HUES64 (cell line): ENCODE data around the gene HERPUD2. TPM values are rescaled to one million over a fixed set of nuclear protein-coding genes. Genes with fewer than 3 reads are reported as not detected.

Experiments
- H3K27ac ChIP-seq: 2 replicates; pipeline ENCODE4 v1.7.0; 2013; ENCODE audit warnings: low read depth, low read length, inconsistent platforms
- H3K27me3 ChIP-seq: 2 replicates; pipeline ENCODE4 v1.6.1; 2013; ENCODE audit warnings: mild to moderate bottlenecking, low read length; ENCODE audit not compliant: insufficient read depth
- H3K36me3 ChIP-seq: 2 replicates; pipeline ENCODE4 v1.6.1; 2013; ENCODE audit warnings: mild to moderate bottlenecking, low read length; ENCODE audit not compliant: insufficient read depth
- H3K4me1 ChIP-seq: 2 replicates; pipeline ENCODE4 v1.6.1; 2013; ENCODE audit warnings: mild to moderate bottlenecking, low read length, moderate library complexity; ENCODE audit not compliant: insufficient read depth
- H3K4me3 ChIP-seq: 2 replicates; pipeline ENCODE4 v1.5.1; 2013; ENCODE audit warnings: mild to moderate bottlenecking, low read length, moderate library complexity
- H3K9ac ChIP-seq: 2 replicates; pipeline ENCODE4 v1.6.1; 2013; ENCODE audit warnings: mild to moderate bottlenecking, low read depth, low read length
- H3K9me3 ChIP-seq: 2 replicates; pipeline ENCODE4 v1.6.1; 2013; ENCODE audit warnings: low read depth, low read length; ENCODE audit not compliant: insufficient read depth
- WGBS: fragments of 150-250, 120-280 bp; methylation state at CpG from one replicate; pipeline ENCODE4 v1.1.7; 2013; ENCODE audit warnings: missing lambda C conversion rate; 5-methylcytosine and 5-hydroxymethylcytosine counted together
- polyA plus RNA-seq, 2 experiments: library from polyadenylated mRNA; stranded (reverse); fragments of 50-300 nt; gene quantifications; one replicate each; pipeline ENCODE4 v1.2.3, GENCODE V29; 2013

HERPUD2 gene, protein sequence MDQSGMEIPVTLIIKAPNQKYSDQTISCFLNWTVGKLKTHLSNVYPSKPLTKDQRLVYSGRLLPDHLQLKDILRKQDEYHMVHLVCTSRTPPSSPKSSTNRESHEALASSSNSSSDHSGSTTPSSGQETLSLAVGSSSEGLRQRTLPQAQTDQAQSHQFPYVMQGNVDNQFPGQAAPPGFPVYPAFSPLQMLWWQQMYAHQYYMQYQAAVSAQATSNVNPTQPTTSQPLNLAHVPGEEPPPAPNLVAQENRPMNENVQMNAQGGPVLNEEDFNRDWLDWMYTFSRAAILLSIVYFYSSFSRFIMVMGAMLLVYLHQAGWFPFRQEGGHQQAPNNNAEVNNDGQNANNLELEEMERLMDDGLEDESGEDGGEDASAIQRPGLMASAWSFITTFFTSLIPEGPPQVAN
- 16.3 TPM for polyA plus RNA-seq (2013, experiment 1 of 2)
- 16.5 TPM for polyA plus RNA-seq (2013, experiment 2 of 2)

DNA sequence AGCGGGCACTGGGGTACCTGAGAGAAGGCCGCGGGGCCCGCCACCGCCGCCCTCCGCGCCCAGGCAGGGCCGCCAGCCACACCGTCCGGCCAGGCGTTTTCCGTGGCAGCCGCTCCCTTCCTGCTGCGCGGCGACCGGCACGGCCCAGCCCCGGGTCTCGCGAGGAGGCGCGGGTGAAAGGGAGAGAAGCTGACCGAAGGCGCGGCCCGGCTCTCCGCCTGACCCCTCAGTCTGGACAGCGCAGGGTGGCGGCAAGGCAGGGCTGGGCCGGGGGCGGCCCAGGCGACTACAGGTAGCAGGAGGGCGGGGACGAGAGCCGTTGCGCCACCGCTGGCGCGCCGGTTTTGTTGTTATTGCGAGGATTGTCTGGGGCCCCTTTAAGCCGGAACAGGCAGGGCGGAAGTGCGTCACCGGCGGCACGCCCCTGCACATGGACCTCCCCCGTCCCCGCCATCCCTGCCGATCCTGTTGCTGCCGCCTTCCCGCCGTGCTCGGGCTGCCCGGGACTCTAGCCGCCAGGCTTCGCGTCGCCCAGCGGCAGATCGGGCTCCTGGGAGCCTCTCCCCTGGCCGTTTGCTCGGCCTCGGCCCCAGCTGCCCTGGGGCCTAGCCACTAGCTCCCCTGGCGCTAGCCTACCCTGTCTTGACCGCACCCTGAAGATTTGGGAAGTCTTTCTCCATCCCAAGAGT lies at the start of gene HERPUD2:
TSS of gene HERPUD2 (minus strand) at position 352 of the 689 bp plus-strand sequence. CDS start 805 bp downstream, outside the sequence.
- Histone ChIP-seq H3K9ac (peak within 1 kb of the TSS; percentile 82), H3K9me3 (no peaks in the 10 kb centered on the region), H3K27ac (peak within 1 kb of the TSS; percentile 82), H3K36me3 (no peaks in the 10 kb centered on the region), H3K4me3 (peak within 1 kb of the TSS; percentile 74), H3K27me3 (no peaks in the 10 kb centered on the region), H3K4me1 (peaks cover 26% of the 10 kb centered on the region)
- WGBS, result under 1% methylated on average over 68 of the region's 68 CpGs

DNA sequence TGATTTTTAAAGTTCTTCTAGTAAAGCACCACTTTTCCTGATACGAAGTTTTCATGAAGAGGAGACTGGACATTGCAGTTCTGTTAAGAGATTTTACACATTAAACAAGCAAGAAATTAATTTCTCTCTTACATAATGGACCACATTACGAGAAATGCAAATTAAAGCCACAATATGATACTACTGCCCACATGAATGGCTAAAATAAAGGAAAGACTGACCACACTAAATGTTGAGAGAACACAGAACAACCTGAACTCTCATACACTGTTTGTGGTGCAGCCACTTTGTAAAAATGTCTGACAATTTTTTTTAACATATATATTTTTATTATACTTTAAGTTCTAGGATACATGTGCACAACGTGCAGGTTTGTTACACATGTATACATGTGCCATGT lies 44.0 kb upstream of the HERPUD2 start:
- Histone ChIP-seq H3K4me3 (no peak overlapping the region), H3K9me3 (no peaks in the 10 kb centered on the region), H3K27ac (no peak overlapping the region), H3K9ac (no peak overlapping the region), H3K36me3 (no peaks in the 10 kb centered on the region), H3K4me1 (no peaks in the 10 kb centered on the region), H3K27me3 (no peaks in the 10 kb centered on the region)
- 100% methylated on average over 2 of the region's 3 CpGs for WGBS

DNA sequence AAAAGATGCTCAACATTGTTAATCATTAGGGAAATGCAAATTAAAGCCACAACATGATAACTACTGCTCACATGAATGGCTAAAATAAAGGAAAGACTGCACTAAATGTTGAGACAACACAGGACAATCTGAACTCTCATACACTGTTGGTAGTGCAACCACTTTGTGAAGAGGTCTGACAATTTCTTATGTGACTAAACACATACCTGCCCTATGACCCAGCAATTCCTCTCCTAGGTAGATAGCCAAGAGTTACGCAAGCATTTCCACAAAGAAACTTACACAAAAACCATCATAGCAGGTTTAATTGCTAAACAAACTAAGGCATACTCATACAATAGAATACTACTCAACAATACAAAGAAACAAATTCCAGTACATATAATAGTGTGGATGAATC lies 41.8 kb upstream of the HERPUD2 start:
- H3K36me3 ChIP-seq, result no peaks in the 10 kb centered on the region
- H3K9ac ChIP-seq, result no peak overlapping the region
- no peaks in the 10 kb centered on the region for H3K27me3 ChIP-seq
- H3K9me3 ChIP-seq, result no peaks in the 10 kb centered on the region
- H3K27ac ChIP-seq, result no peak overlapping the region
- no peaks in the 10 kb centered on the region for H3K4me1 ChIP-seq
- H3K4me3 ChIP-seq, result no peak overlapping the region
- 98% methylated on average over 1 of the region's 1 CpG for WGBS

DNA sequence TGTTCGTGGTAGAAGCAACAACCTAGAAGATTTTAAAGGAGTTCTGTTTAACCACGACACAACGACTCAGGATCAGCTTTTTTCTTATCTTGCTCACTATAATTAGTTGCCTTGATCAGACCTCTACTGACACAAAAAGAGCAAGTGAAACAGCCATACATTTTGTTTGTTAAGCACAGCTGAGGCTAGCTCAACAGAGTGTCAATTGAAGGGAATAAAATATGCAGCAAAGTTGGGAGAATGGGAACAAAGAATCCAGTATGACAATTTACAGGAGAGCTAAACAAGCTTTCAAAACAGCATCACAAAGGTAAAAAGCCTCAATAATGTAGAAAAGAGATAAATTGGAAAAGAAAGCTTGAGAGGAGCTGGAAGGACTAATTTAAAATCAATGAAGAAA lies 40.5 kb upstream of the HERPUD2 start:
- no peak overlapping the region for H3K4me3 ChIP-seq
- H3K27me3 ChIP-seq, result no peaks in the 10 kb centered on the region
- no peaks in the 10 kb centered on the region for H3K4me1 ChIP-seq
- H3K9me3 ChIP-seq, result no peaks in the 10 kb centered on the region
- no peak overlapping the region for H3K9ac ChIP-seq
- H3K27ac ChIP-seq, result no peak overlapping the region
- H3K36me3 ChIP-seq, result no peaks in the 10 kb centered on the region
- 90% methylated on average over 3 of the region's 3 CpGs for WGBS

DNA sequence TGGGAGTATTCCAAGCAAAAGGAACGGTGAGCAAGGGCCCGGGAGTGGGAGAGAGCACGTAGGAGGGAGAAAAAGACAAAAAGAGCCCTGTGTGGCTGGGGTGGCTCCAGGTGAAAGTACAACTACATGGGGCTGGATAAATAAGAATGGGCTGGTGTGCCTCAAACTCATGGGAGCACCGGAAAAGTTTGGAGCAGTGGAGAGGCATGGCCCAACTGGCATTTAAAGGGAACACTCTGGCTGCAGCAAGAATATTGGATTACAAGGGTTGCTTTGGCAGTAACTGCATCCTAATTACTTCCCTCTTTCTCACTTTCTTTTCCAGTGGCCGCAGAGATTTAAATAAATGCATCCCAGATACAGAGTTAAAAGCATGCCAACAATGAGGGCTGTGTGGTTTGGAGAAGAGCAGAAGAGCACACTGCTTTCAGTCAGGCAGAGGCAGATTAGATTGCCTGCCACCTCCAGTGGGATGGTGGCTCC lies 39.1 kb upstream of the HERPUD2 start:
- Histone ChIP-seq H3K9ac (no peak overlapping the region), H3K9me3 (no peaks in the 10 kb centered on the region), H3K36me3 (no peaks in the 10 kb centered on the region), H3K27ac (no peak overlapping the region), H3K4me1 (no peaks in the 10 kb centered on the region), H3K27me3 (no peaks in the 10 kb centered on the region), H3K4me3 (no peak overlapping the region)
- WGBS, result 81% methylated on average over 5 of the region's 5 CpGs

DNA sequence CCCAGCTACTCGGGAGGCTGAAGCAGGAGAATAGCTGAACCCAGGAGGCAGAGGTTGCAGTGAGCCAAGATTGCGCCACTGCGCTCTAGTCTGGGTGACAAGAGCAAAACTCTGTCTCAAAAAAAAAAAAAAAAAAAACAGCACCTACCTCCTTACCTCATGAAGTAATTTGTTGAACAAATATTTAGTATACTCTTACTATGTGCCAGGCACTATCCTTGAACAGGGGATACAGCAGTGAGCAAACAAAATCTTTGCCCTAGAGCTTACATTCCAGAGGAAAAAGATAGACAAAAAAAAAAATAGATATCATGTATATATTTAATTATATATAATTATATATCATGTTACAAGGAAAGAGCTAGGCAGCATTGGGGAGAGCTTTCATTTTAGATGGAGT lies 36.4 kb upstream of the HERPUD2 start:
- no peak overlapping the region for H3K4me3 ChIP-seq
- H3K9me3 ChIP-seq, result no peaks in the 10 kb centered on the region
- H3K36me3 ChIP-seq, result no peaks in the 10 kb centered on the region
- H3K27ac ChIP-seq, result no peak overlapping the region
- no peaks in the 10 kb centered on the region for H3K4me1 ChIP-seq
- H3K27me3 ChIP-seq, result no peaks in the 10 kb centered on the region
- 87% methylated on average over 3 of the region's 3 CpGs for WGBS
- no peak overlapping the region for H3K9ac ChIP-seq

DNA sequence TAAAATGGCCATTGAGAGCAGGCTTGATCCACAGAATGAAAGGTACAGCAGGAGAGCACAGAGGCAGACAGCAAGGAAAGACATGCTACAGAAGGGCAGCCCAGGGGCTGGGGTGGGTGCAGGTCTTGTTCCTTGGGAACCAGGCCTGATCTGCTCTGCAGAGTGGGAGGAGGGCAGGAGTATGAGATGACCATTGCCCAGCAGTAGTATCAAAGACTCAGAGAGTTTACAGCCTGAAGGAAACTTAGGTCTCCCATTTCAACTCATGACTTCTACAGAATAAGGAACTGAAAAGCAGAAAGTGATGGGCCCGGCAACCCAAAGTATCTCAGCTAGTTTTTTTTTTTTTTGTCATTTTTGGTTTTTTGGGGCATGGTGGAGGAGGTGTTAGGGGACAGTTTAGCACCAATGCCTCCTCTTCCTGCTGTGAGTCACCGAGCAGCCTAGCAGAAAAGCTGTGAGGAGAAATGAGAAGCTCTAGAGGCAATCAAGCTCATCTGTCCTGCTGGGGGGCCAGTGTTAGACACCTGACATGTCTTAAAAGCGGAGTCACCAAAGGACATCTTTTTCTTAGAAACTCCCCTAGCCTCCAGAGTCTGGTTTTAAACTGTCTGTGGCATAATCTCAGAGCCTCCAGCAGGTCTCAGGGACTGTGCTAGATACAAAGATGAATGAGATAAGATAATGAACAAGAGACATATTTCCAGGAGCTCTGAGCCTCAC lies 34.3 kb upstream of the HERPUD2 start:
- H3K4me3 ChIP-seq, result no peak overlapping the region
- H3K9ac ChIP-seq, result no peak overlapping the region

DNA sequence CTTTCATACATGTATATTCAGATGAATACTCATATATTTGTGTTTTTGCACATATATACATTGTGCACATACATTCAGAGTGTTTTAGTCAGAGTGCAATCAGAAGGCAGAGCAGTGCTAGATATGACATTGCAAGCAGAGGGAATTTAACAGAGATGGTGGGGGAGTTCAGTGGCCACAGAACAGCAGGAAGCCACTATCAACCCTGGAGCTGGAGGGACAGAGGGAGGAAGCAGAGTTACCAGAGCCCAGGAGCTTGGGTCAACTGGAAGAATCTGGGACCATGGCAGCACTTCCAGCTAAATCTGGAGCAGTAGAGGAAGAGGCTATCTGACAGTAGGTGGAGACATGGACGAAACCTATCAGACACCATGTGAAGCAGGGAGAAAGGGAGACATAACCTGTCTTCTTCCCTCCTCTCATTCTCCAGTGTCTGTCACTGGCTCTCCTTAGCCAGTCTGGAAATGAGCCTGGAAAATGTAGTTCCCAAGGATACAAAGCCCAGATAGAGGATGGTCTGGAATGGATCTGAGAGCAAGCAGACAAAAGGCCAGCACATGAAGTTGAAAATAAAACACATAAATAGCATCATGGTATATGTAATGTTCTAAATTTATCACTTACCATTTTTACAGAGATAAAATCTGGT lies 33.6 kb upstream of the HERPUD2 start:
- Histone ChIP-seq H3K4me1 (no peaks in the 10 kb centered on the region), H3K9ac (no peak overlapping the region), H3K4me3 (no peak overlapping the region), H3K9me3 (no peaks in the 10 kb centered on the region), H3K36me3 (no peaks in the 10 kb centered on the region), H3K27me3 (no peaks in the 10 kb centered on the region), H3K27ac (no peak overlapping the region)
- 83% methylated on average over 1 of the region's 1 CpG for whole genome bisulfite sequencing

More for the DNA sequence above, 34.3 kb upstream of the HERPUD2 start:
- no peaks in the 10 kb centered on the region for H3K27me3 ChIP-seq
- no peaks in the 10 kb centered on the region for H3K36me3 ChIP-seq
- H3K27ac ChIP-seq, result no peak overlapping the region
- no peaks in the 10 kb centered on the region for H3K4me1 ChIP-seq
- no peaks in the 10 kb centered on the region for H3K9me3 ChIP-seq
- 94% methylated on average over 3 of the region's 3 CpGs for WGBS

DNA sequence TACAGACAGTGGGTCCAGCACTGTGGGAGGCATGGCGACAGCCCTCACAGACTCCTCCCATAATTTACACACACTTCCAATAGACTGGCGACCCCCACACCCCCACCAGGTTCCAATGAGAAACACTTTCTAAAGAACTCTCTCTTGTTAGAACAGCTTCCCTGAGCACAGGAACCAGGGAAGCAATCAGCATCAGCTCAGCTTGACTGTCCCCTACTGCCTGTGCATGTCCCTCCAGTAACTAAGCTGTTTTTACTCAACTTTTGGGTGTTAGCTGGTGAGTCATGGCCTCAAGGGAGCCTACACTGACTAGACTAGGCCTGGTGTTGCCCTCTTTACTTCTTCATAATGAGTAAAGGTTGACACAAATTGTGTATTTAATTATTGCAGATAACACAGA lies 32.6 kb upstream of the HERPUD2 start:
- WGBS, result 86% methylated on average over 2 of the region's 2 CpGs
- Histone ChIP-seq H3K9me3 (no peaks in the 10 kb centered on the region), H3K27me3 (no peaks in the 10 kb centered on the region), H3K4me3 (no peak overlapping the region), H3K27ac (no peak overlapping the region), H3K9ac (no peak overlapping the region), H3K4me1 (no peaks in the 10 kb centered on the region), H3K36me3 (no peaks in the 10 kb centered on the region)

DNA sequence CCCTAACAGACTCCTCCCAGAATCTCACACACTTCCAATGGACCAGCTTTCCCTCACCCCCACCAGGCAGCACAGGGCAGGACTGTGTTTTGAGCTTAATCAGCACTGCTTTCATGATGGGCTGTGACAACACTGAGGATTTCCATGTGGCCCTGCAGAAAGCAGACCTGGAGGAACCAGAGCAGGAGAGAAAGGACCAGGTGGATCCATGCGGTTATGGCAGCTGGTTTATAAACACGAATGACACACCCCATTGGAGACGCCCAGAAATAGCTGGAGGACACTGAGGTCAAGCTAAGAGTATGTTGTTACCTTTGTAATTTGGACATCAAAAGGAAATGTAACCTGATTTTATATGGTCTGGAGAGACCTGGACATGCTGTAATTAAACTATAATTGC lies 31.7 kb upstream of the HERPUD2 start:
- H3K27me3 ChIP-seq, result no peaks in the 10 kb centered on the region
- H3K9me3 ChIP-seq, result no peaks in the 10 kb centered on the region
- H3K27ac ChIP-seq, result no peak overlapping the region
- no peak overlapping the region for H3K9ac ChIP-seq
- H3K4me1 ChIP-seq, result no peaks in the 10 kb centered on the region
- H3K4me3 ChIP-seq, result no peak overlapping the region
- 97% methylated on average over 3 of the region's 3 CpGs for WGBS
- H3K36me3 ChIP-seq, result no peaks in the 10 kb centered on the region
